HuH-7.5 (cell line): ENCODE results near the gene TFF2.

Experiments
- DNase-seq: peaks from one replicate; pipeline ENCODE4 v3.0.0; 2011; ENCODE audit warnings: low spot score

TFF2 gene

DNA sequence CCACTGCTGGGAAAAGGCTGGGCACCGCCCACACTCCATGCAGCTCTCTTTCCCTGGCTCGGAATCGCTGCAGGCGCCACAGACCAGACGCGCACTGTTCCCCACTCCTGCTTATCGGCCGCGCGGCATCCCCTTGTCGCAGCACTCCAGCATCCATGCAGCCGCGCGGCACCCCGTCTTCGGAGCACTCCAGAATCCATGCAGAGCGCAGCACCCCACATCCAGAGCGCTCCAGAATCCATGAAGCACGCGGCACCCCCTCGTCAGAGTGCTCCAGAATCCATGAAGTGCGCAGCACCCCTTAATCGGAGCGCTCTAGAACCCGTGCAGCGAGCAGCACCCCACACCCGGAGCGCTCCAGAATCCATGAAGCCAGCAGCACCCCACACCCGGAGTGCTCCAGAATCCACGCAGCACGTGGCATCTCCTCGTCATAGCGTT, 45.1 kb downstream of the TFF2 start:
- DNase-seq = no peak

GRCh38 chr21:42304556-42305454, 46.0 kb downstream of the TFF2 start:
- DNase-seq = no peak

DNA sequence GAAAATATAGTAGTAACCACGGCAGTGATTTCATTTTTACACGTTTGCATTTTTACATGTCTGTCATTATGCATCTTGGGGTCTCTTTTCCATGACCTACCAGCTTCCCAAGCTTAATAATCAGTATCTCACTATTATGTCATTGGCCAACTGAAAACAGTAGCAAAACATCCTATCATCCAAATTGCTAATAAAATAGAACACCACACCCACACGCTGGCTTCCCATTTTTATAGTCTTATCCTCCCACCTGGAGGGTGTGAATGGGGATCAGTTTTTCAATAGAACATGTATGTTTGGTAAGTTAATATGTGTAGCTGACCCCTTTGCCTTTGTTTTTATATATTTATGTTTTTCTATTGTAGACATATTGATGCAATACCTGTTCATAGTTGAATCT, 47.4 kb downstream of the TFF2 start:
- DNase-seq = no peak

- DNase-seq = no peak
These were observed 48.0 kb downstream of the TFF2 start for GRCh38 chr21:42302794-42303193.

- no peak for DNase-seq
These were observed 48.6 kb downstream of the TFF2 start for GRCh38 chr21:42302076-42302650.

- no peak for DNase-seq
These were observed 49.3 kb downstream of the TFF2 start for GRCh38 chr21:42301371-42302075.

DNA sequence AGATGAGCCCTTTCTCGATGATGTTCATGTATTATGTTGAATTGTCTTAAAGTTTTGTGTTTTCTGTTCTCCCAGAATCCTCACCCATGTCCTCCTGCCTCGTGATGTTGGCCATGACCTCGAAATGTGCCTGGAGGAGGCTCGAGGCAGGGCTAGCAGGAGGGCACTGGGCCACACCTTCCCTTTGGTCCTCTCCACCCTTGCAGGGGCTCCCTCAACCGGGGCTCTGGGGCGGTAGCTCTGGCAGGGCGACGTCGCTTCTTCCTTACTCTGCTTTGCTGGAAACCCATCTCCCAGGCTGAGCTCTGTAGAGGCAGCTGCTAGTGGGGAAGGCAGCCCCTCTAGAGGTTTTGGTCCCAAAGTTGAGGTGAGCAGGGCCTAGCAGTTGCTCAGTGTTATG, 49.8 kb downstream of the TFF2 start:
- no peak for DNase-seq

GRCh38 chr21:42300045-42300583, 50.7 kb downstream of the TFF2 start:
- no peak for DNase-seq

DNA sequence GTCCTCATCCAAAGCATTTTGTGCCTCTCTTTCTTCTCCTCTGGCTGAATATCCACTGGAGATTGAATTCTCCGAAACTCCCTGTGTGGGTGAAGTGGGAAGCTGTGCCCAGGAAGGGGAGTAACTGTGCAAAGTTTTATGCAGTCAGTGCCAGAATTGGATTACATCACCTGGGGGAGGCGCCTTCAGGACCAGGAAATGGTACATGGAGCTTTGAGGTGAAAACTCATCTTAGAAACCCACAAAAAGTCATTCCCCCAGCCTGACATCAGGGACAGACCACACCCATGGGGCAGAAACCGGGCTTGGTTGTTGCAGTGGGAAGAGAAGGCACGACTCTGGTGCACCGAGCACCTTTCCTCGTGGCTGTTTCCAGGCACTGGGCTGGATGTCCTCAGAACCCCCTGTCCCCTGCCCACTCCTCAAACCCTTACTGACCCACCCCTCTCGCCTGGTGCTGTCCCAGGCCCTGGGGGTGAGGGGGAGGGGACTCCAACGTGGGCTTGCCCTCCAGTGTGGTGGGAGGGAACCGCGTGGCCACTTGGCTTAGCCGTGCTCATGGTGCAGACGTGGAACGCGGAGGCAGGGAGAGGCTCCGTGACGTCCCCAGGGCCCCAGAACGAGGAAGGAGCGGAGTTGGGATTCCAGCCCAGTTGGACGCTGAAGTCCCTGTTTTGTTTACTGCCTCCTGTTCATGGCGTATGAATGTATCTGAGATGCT, 51.3 kb downstream of the TFF2 start:
- DNase-seq = no peak

DNA sequence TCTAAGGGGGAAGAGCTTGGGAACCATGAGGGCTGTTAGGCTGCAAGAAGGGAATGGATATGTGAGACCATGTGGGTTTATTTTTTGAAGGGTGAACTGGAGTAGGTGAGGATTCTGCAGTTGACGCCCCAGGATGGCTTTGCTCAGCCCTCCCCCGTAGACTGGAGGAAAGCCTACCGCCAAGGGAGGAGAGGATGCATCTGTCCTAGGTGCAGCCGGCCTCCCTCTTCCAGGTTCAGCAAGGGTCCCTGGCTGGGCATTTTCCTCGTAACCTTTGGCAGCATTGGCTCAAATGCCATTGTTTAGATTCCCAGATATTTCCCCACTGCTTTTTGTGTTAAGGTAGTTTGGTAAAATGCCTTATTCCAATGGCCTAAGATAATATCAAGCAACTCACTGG, 52.1 kb downstream of the TFF2 start:
- no peak for DNase-seq

DNA sequence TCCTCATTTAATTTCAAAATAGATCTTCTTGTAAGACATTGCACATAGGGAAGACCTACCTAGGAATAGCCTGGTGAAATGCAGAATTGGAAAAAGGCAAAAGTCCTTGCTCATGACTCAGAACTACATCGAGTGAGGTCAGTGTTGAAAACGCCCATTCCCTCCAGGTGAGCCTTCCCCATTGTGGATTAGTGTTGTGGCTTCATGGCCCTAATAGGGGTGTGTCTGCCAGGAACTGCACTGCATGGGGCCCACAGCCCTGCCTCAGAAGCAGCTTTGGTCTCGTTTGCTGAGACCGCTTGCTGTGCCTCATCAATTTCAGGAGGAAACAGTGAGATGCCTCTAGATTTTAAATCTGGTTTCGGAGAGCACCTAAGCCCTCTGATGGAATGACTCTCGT, 52.6 kb downstream of the TFF2 start:
- DNase-seq = no peak

- no peak for DNase-seq
These were observed 53.4 kb downstream of the TFF2 start for GRCh38 chr21:42297377-42297776.

DNA sequence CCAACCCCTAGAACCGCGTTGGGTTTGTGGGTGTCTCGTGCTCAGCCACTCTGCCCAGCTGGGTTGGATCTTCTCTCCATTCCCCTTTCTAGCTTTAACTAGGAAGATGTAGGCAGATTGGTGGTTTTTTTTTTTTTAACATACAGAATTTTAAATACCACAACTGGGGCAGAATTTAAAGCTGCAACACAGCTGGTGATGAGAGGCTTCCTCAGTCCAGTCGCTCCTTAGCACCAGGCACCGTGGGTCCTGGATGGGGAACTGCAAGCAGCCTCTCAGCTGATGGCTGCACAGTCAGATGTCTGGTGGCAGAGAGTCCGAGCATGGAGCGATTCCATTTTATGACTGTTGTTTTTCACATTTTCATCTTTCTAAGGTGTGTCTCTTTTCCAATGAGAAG, 54.3 kb downstream of the TFF2 start:
- DNase-seq = no peak
